ENCODE measurements around the gene RPS2.

Gene RPS2

GRCh38 chr16:1938316-1938715 is 26.3 kb downstream of the RPS2 start:
- Histone ChIP-seq H3K27ac (ENCODE audit: poor library complexity, severe bottlenecking) (no peak overlapping the region), H3K4me1 (ENCODE audit: insufficient read depth, poor library complexity, severe bottlenecking) (peaks cover 5% of the 10 kb centered on the region), H3K27me3 (ENCODE audit: insufficient read depth, poor library complexity, severe bottlenecking) (no peaks in the 10 kb centered on the region), H3K4me3 (ENCODE audit: severe bottlenecking) (no peak overlapping the region), H3K36me3 (ENCODE audit: low read depth) (peaks cover 6% of the 10 kb centered on the region; the same call in 1 of the 2 replicates), H3K9me3 (ENCODE audit: severe bottlenecking) (no peaks in the 10 kb centered on the region)
- DNase-seq (ENCODE audit: low spot score) (no peak), ATAC-seq (ENCODE audit: low read depth) (no peak)
- no peak for TF ChIP-seq CTCF (IDR thresholded peaks at IDR 0.05; ENCODE audit: poor library complexity, severe bottlenecking)

- no peak for DNase-seq (ENCODE audit: low spot score)
- peaks cover 6% of the 10 kb centered on the region; the same call in 1 of the 2 replicates for H3K36me3 ChIP-seq (ENCODE audit: low read depth)
- no peak overlapping the region for H3K4me3 ChIP-seq (ENCODE audit: severe bottlenecking)
- H3K4me1 ChIP-seq (ENCODE audit: insufficient read depth, poor library complexity, severe bottlenecking), result peaks cover 2% of the 10 kb centered on the region
- no peaks in the 10 kb centered on the region for H3K27me3 ChIP-seq (ENCODE audit: insufficient read depth, poor library complexity, severe bottlenecking)
- no peaks in the 10 kb centered on the region for H3K9me3 ChIP-seq (ENCODE audit: severe bottlenecking)
- no peak for TF ChIP-seq CTCF (IDR thresholded peaks at IDR 0.05; ENCODE audit: poor library complexity, severe bottlenecking)
- ATAC-seq (ENCODE audit: low read depth), result no peak
- H3K27ac ChIP-seq (ENCODE audit: poor library complexity, severe bottlenecking), result no peak overlapping the region
Measured at GRCh38 chr16:1936945-1937479, 27.6 kb downstream of the RPS2 start.

GRCh38 chr16:1933097-1933661 is 31.4 kb downstream of the RPS2 start:
- ATAC-seq (ENCODE audit: low read depth) (no peak), DNase-seq (ENCODE audit: low spot score) (peak; percentile 61)
- Histone ChIP-seq H3K9me3 (ENCODE audit: severe bottlenecking) (no peaks in the 10 kb centered on the region), H3K4me1 (ENCODE audit: insufficient read depth, poor library complexity, severe bottlenecking) (no peaks in the 10 kb centered on the region), H3K27me3 (ENCODE audit: insufficient read depth, poor library complexity, severe bottlenecking) (no peaks in the 10 kb centered on the region), H3K36me3 (ENCODE audit: low read depth) (no peaks in the 10 kb centered on the region), H3K27ac (ENCODE audit: poor library complexity, severe bottlenecking) (no peak overlapping the region), H3K4me3 (ENCODE audit: severe bottlenecking) (no peak overlapping the region)
- no peak for TF ChIP-seq CTCF (IDR thresholded peaks at IDR 0.05; ENCODE audit: poor library complexity, severe bottlenecking)

- ATAC-seq (ENCODE audit: low read depth), result peak; percentile 44; the same call in 2 of the 3 replicates
- H3K4me3 ChIP-seq (ENCODE audit: severe bottlenecking), result no peak overlapping the region
- H3K9me3 ChIP-seq (ENCODE audit: severe bottlenecking), result no peaks in the 10 kb centered on the region
- peak; percentile 35 for TF ChIP-seq CTCF (IDR thresholded peaks at IDR 0.05; ENCODE audit: poor library complexity, severe bottlenecking)
- H3K36me3 ChIP-seq (ENCODE audit: low read depth), result no peaks in the 10 kb centered on the region
- peak; percentile 61 for DNase-seq (ENCODE audit: low spot score)
- H3K4me1 ChIP-seq (ENCODE audit: insufficient read depth, poor library complexity, severe bottlenecking), result no peaks in the 10 kb centered on the region
- no peak overlapping the region for H3K27ac ChIP-seq (ENCODE audit: poor library complexity, severe bottlenecking)
- no peaks in the 10 kb centered on the region for H3K27me3 ChIP-seq (ENCODE audit: insufficient read depth, poor library complexity, severe bottlenecking)
Measured at GRCh38 chr16:1932050-1933028, 32.3 kb downstream of the RPS2 start.
